GM23338 (cell line): Measurements from ENCODE around the gene MSH2. TPM values are rescaled to one million over a fixed set of nuclear protein-coding genes. Genes with fewer than 3 reads are reported as not detected.
A peak's percentile ranks its signal among the peaks of the same experiment; 100 is the strongest.

Source experiments
- ATAC-seq: fragments of 200-7000 bp; cut with Tn5 transposase; 3 replicates; pipeline ENCODE4 v1.9.1; 2020
- DNase-seq: peaks from one replicate; pipeline ENCODE4 v3.0.0-alpha.2; 2015; ENCODE audit warnings: low spot score
- H2AFZ ChIP-seq: fragments of 200-600 bp; sonication (generic); 2 replicates; pipeline ENCODE4 v1.8.0; 2016; ENCODE audit warnings: antibody characterized with exemption, mild to moderate bottlenecking, moderate library complexity
- H3F3A ChIP-seq: fragments of 200-600 bp; sonication (generic); replicated peaks from 2 replicates; pipeline ENCODE4 v1.8.0; 2017; ENCODE audit warnings: antibody characterized with exemption, mixed run types, low read depth
- H3K27ac ChIP-seq: fragments of 200-600 bp; sonication (generic); 2 replicates; pipeline ENCODE4 v1.6.1; 2016; ENCODE audit warnings: low read depth
- H3K27me3 ChIP-seq: fragments of 200-600 bp; sonication (generic); 2 replicates; pipeline ENCODE4 v1.8.0; 2016; ENCODE audit warnings: mild to moderate bottlenecking, mixed run types, moderate library complexity; ENCODE audit not compliant: insufficient read depth
- H3K36me3 ChIP-seq: fragments of 200-600 bp; sonication (generic); 2 replicates; pipeline ENCODE4 v1.8.0; 2016; ENCODE audit warnings: mild to moderate bottlenecking; ENCODE audit not compliant: insufficient read depth
- H3K4me1 ChIP-seq: fragments of 200-600 bp; sonication (generic); 2 replicates; pipeline ENCODE4 v1.8.0; 2016; ENCODE audit warnings: mild to moderate bottlenecking, moderate library complexity; ENCODE audit not compliant: insufficient read depth
- H3K4me2 ChIP-seq: fragments of 200-600 bp; sonication (generic); 2 replicates; pipeline ENCODE4 v1.7.1; 2017; ENCODE audit warnings: mixed run types
- H3K4me3 ChIP-seq: fragments of 200-600 bp; sonication (generic); 2 replicates; pipeline ENCODE4 v1.6.1; 2016; ENCODE audit warnings: mixed run types
- H3K79me2 ChIP-seq: fragments of 200-600 bp; sonication (generic); replicated peaks from 2 replicates; pipeline ENCODE4 v1.8.0; 2017; ENCODE audit warnings: mild to moderate bottlenecking; ENCODE audit not compliant: insufficient read depth
- H3K9me2 ChIP-seq: fragments of 200-600 bp; sonication (generic); 2 replicates; pipeline ENCODE4 v1.8.0; 2017; ENCODE audit not compliant: insufficient read depth
- H4K20me1 ChIP-seq: fragments of 200-600 bp; sonication (generic); replicated peaks from 2 replicates; pipeline ENCODE4 v1.8.0; 2017; ENCODE audit warnings: mild to moderate bottlenecking; ENCODE audit not compliant: insufficient read depth
- H3K27ac Mint-ChIP-seq: 2 replicates; pipeline ENCODE4 v1.8.0; 2020; ENCODE audit warnings: inconsistent platforms, mild to moderate bottlenecking, moderate library complexity, mixed read lengths
- H3K27me3 Mint-ChIP-seq: 3 replicates; pipeline ENCODE4 v1.8.0; 2022; ENCODE audit warnings: low read depth, mild to moderate bottlenecking, moderate library complexity, mixed read lengths, inconsistent platforms; ENCODE audit not compliant: insufficient read depth, poor library complexity
- H3K36me3 Mint-ChIP-seq: 3 replicates; pipeline ENCODE4 v1.8.0; 2021; ENCODE audit warnings: low read depth, mild to moderate bottlenecking, inconsistent platforms, moderate library complexity, mixed read lengths
- H3K4me1 Mint-ChIP-seq: 3 replicates; pipeline ENCODE4 v1.8.0; 2020; ENCODE audit warnings: mild to moderate bottlenecking, inconsistent platforms, mixed read lengths
- H3K4me3 Mint-ChIP-seq: 3 replicates; pipeline ENCODE4 v1.8.0; 2021; ENCODE audit warnings: moderate library complexity, mild to moderate bottlenecking, inconsistent platforms, mixed read lengths
- H3K9me3 Mint-ChIP-seq: 3 replicates; pipeline ENCODE4 v1.8.0; 2020; ENCODE audit warnings: moderate library complexity, mild to moderate bottlenecking, inconsistent platforms, mixed read lengths
- CREB1 ChIP-seq: fragments of 250-450 bp; sonication (Bioruptor Pico); IDR thresholded peaks from 2 replicates; pipeline ENCODE4 v1.5.0; 2020; ENCODE audit warnings: low read depth, mild to moderate bottlenecking, moderate library complexity
- EZH2phosphoT487 ChIP-seq: fragments of 200-600 bp; sonication (generic); IDR thresholded peaks from one replicate; pipeline ENCODE4 v1.8.1; 2018; ENCODE audit warnings: antibody characterized with exemption; ENCODE audit not compliant: unreplicated experiment
- NANOG ChIP-seq: IDR thresholded peaks from 2 replicates; pipeline ENCODE4 v1.6.1; 2016; ENCODE audit warnings: antibody characterized with exemption, borderline replicate concordance
- STAT1 ChIP-seq: IDR thresholded peaks from one replicate; pipeline ENCODE4 v1.6.1; 2016; ENCODE audit warnings: antibody characterized with exemption; ENCODE audit not compliant: unreplicated experiment
- polyA plus RNA-seq: library from polyadenylated mRNA; unstranded; fragments of >200 nt; fragmentation: Nextera tagmentation; extraction: Ambion mirVana; gene quantifications from 2 replicates; pipeline ENCODE4 v1.2.1, GENCODE V29; 2016
- total RNA-seq: library from RNA; depleted of rRNA; stranded (reverse); fragments of >200 nt; shearing (Covaris generic); gene quantifications from 2 replicates; pipeline ENCODE4 v1.2.3, GENCODE V29; 2014
- TF ChIP-seq, protein P1 (sequence below): IDR thresholded peaks from 2 replicates; pipeline ENCODE4 v1.6.1; 2016; ENCODE audit warnings: antibody characterized with exemption
- TF ChIP-seq, protein P2 (sequence below), 2 experiments: fragments of 200-600 bp in 1 of 2; sonication (generic) in 1 of 2; conservative IDR thresholded peaks; 2 replicates each; pipeline versions ENCODE4 v1.5.1 to v1.6.1; 2016 to 2017; ENCODE audit warnings: antibody characterized with exemption in 2 of 2, low read depth in 2 of 2, mild to moderate bottlenecking in 2 of 2, moderate library complexity in 1 of 2
- TF ChIP-seq, protein P3 (sequence below): fragments of 250-450 bp; sonication (Bioruptor Pico); IDR thresholded peaks from 2 replicates; pipeline ENCODE4 v1.5.0; 2020; ENCODE audit warnings: mild to moderate bottlenecking, moderate library complexity
- TF ChIP-seq, protein P4 (sequence below): IDR thresholded peaks from one replicate; pipeline ENCODE4 v1.6.1; 2018; ENCODE audit warnings: antibody characterized with exemption; ENCODE audit not compliant: unreplicated experiment

The MSH2 gene
- total and polyA plus RNA-seq, 2 experiments from 2014 or later: 156 to 249 TPM

DNA sequence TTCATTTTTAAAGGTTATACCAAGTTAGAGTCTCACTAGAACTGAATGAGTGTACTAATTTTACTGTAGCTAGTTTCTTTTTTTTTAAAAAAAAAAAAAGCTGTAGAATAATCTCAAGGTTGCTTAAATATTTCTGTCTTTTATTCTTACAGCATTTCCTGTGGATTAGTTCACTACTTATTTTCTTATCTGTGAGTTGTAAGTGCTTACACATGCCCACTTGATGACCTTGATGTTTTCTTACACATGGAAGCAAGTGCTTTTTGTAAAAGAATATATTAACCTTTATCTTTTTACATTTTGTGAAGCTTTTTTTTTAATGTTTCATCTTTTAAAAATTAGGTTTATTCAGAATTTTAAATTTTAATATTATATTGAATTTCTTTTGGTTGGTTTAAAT, 57.8 kb downstream of the MSH2 start:
- peak overlapping the region; percentile 22; the same call in 1 of the 2 replicates for H3K27ac ChIP-seq
- TF ChIP-seq STAT1: no peak
- TF ChIP-seq, protein P1, sequence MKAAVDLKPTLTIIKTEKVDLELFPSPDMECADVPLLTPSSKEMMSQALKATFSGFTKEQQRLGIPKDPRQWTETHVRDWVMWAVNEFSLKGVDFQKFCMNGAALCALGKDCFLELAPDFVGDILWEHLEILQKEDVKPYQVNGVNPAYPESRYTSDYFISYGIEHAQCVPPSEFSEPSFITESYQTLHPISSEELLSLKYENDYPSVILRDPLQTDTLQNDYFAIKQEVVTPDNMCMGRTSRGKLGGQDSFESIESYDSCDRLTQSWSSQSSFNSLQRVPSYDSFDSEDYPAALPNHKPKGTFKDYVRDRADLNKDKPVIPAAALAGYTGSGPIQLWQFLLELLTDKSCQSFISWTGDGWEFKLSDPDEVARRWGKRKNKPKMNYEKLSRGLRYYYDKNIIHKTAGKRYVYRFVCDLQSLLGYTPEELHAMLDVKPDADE: no peak
- no peak for TF ChIP-seq CREB1 (CRISPR knock-in tag)
- TF ChIP-seq NANOG: no peak
- TF ChIP-seq, protein P2, sequence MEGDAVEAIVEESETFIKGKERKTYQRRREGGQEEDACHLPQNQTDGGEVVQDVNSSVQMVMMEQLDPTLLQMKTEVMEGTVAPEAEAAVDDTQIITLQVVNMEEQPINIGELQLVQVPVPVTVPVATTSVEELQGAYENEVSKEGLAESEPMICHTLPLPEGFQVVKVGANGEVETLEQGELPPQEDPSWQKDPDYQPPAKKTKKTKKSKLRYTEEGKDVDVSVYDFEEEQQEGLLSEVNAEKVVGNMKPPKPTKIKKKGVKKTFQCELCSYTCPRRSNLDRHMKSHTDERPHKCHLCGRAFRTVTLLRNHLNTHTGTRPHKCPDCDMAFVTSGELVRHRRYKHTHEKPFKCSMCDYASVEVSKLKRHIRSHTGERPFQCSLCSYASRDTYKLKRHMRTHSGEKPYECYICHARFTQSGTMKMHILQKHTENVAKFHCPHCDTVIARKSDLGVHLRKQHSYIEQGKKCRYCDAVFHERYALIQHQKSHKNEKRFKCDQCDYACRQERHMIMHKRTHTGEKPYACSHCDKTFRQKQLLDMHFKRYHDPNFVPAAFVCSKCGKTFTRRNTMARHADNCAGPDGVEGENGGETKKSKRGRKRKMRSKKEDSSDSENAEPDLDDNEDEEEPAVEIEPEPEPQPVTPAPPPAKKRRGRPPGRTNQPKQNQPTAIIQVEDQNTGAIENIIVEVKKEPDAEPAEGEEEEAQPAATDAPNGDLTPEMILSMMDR (conservative IDR thresholded peaks at IDR 0.05; ENCODE audit: low read depth in 2 of 2): no peak
- TF ChIP-seq, protein P3, sequence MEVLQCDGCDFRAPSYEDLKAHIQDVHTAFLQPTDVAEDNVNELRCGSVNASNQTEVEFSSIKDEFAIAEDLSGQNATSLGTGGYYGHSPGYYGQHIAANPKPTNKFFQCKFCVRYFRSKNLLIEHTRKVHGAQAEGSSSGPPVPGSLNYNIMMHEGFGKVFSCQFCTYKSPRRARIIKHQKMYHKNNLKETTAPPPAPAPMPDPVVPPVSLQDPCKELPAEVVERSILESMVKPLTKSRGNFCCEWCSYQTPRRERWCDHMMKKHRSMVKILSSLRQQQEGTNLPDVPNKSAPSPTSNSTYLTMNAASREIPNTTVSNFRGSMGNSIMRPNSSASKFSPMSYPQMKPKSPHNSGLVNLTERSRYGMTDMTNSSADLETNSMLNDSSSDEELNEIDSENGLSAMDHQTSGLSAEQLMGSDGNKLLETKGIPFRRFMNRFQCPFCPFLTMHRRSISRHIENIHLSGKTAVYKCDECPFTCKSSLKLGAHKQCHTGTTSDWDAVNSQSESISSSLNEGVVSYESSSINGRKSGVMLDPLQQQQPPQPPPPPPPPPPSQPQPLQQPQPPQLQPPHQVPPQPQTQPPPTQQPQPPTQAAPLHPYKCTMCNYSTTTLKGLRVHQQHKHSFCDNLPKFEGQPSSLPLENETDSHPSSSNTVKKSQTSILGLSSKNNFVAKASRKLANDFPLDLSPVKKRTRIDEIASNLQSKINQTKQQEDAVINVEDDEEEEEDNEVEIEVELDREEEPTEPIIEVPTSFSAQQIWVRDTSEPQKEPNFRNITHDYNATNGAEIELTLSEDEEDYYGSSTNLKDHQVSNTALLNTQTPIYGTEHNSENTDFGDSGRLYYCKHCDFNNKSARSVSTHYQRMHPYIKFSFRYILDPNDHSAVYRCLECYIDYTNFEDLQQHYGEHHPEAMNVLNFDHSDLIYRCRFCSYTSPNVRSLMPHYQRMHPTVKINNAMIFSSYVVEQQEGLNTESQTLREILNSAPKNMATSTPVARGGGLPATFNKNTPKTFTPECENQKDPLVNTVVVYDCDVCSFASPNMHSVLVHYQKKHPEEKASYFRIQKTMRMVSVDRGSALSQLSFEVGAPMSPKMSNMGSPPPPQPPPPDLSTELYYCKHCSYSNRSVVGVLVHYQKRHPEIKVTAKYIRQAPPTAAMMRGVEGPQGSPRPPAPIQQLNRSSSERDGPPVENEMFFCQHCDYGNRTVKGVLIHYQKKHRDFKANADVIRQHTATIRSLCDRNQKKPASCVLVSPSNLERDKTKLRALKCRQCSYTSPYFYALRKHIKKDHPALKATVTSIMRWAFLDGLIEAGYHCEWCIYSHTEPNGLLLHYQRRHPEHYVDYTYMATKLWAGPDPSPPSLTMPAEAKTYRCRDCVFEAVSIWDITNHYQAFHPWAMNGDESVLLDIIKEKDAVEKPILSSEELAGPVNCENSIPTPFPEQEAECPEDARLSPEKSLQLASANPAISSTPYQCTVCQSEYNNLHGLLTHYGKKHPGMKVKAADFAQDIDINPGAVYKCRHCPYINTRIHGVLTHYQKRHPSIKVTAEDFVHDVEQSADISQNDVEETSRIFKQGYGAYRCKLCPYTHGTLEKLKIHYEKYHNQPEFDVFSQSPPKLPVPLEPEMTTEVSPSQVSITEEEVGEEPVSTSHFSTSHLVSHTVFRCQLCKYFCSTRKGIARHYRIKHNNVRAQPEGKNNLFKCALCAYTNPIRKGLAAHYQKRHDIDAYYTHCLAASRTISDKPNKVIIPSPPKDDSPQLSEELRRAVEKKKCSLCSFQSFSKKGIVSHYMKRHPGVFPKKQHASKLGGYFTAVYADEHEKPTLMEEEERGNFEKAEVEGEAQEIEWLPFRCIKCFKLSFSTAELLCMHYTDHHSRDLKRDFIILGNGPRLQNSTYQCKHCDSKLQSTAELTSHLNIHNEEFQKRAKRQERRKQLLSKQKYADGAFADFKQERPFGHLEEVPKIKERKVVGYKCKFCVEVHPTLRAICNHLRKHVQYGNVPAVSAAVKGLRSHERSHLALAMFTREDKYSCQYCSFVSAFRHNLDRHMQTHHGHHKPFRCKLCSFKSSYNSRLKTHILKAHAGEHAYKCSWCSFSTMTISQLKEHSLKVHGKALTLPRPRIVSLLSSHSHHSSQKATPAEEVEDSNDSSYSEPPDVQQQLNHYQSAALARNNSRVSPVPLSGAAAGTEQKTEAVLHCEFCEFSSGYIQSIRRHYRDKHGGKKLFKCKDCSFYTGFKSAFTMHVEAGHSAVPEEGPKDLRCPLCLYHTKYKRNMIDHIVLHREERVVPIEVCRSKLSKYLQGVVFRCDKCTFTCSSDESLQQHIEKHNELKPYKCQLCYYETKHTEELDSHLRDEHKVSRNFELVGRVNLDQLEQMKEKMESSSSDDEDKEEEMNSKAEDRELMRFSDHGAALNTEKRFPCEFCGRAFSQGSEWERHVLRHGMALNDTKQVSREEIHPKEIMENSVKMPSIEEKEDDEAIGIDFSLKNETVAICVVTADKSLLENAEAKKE (CRISPR knock-in tag): no peak
- no peak for TF ChIP-seq EZH2phosphoT487
- TF ChIP-seq, protein P4, sequence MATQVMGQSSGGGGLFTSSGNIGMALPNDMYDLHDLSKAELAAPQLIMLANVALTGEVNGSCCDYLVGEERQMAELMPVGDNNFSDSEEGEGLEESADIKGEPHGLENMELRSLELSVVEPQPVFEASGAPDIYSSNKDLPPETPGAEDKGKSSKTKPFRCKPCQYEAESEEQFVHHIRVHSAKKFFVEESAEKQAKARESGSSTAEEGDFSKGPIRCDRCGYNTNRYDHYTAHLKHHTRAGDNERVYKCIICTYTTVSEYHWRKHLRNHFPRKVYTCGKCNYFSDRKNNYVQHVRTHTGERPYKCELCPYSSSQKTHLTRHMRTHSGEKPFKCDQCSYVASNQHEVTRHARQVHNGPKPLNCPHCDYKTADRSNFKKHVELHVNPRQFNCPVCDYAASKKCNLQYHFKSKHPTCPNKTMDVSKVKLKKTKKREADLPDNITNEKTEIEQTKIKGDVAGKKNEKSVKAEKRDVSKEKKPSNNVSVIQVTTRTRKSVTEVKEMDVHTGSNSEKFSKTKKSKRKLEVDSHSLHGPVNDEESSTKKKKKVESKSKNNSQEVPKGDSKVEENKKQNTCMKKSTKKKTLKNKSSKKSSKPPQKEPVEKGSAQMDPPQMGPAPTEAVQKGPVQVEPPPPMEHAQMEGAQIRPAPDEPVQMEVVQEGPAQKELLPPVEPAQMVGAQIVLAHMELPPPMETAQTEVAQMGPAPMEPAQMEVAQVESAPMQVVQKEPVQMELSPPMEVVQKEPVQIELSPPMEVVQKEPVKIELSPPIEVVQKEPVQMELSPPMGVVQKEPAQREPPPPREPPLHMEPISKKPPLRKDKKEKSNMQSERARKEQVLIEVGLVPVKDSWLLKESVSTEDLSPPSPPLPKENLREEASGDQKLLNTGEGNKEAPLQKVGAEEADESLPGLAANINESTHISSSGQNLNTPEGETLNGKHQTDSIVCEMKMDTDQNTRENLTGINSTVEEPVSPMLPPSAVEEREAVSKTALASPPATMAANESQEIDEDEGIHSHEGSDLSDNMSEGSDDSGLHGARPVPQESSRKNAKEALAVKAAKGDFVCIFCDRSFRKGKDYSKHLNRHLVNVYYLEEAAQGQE: no peak
- no peak overlapping the region for H3K4me3 ChIP-seq
- peaks cover 47% of the 10 kb centered on the region for H3K36me3 ChIP-seq
- H3K4me1 ChIP-seq: no peaks in the 10 kb centered on the region; the same call in 1 of the 2 replicates
- Mint-ChIP-seq H3K27ac (no peak overlapping the region), H3K27me3 (peaks cover 3% of the 10 kb centered on the region), H3K36me3 (peaks cover 87% of the 10 kb centered on the region), H3K4me3 (no peak overlapping the region), H3K4me1 (peaks cover 14% of the 10 kb centered on the region; the same call in 2 of the 3 replicates), H3K9me3 (no peaks in the 10 kb centered on the region; the same call in 2 of the 3 replicates)
- H3K27me3 ChIP-seq: no peaks in the 10 kb centered on the region
- ATAC-seq: no peak
- peaks cover 61% of the 10 kb centered on the region for H3K79me2 ChIP-seq
- no peak overlapping the region for H2AFZ ChIP-seq
- no peaks in the 10 kb centered on the region for H3K9me2 ChIP-seq
- DNase-seq: no peak
- 0 out of 2 replicates have a peak, but pooled peaks cover 3% of the 10 kb centered on the region for H3F3A ChIP-seq
- peaks cover 22% of the 10 kb centered on the region for H4K20me1 ChIP-seq
- H3K4me2 ChIP-seq: no peak overlapping the region
